Measurements from ENCODE around the gene EPDR1.

DNA sequence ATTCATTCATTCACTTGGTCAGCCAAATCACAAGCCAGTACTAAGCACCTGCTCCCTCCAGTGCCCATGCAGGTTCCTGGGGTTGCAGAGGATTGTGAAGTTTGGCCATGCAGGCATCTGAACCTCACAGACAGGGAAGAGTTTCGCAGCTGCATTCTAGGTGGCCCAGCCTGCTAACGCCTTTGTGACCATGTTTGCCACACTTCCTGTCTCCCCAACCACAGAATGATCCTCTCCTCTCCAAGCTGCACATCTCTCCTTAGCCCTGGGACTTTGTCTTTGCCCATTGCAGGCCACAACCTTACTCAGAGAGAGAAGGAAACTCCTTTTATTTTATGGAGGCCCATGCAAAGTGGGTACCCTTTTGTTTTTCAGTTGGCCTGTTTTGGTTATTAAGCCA is 31.8 kb downstream of the EPDR1 start:
- TF ChIP-seq, protein P1, sequence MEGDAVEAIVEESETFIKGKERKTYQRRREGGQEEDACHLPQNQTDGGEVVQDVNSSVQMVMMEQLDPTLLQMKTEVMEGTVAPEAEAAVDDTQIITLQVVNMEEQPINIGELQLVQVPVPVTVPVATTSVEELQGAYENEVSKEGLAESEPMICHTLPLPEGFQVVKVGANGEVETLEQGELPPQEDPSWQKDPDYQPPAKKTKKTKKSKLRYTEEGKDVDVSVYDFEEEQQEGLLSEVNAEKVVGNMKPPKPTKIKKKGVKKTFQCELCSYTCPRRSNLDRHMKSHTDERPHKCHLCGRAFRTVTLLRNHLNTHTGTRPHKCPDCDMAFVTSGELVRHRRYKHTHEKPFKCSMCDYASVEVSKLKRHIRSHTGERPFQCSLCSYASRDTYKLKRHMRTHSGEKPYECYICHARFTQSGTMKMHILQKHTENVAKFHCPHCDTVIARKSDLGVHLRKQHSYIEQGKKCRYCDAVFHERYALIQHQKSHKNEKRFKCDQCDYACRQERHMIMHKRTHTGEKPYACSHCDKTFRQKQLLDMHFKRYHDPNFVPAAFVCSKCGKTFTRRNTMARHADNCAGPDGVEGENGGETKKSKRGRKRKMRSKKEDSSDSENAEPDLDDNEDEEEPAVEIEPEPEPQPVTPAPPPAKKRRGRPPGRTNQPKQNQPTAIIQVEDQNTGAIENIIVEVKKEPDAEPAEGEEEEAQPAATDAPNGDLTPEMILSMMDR (IDR thresholded peaks at IDR 0.05), result no peak
- TF ChIP-seq POLR2A (IDR thresholded peaks at IDR 0.05), result no peak
